ENCODE measurements around the gene TNFRSF9.
"Not testable (repeated sequence)": the region's sequence is repeated elsewhere in the genome, so short reads cannot be mapped to it uniquely, and the experiment has no call there.

The TNFRSF9 gene

DNA sequence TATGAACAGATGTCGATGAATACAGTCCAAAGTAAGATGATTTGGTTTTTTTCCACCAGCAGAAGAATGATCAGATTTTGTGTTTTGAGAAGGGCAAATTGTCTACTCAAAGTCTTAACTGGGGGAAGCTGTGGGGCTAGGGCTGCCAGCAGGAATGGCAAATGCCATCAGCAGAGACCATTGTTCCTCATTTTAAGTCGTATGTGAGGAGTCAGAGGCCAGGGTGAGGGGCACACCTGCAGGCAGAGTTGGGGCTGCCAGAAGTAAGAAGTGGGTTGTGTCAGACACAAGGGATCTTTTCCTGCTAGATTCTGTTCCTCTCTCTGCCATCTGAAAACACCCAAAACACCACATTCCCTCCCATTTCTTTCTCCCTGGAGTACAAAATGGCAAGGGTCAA is 29.6 kb upstream of the TNFRSF9 start:
- DNase-seq (ENCODE audit: low read depth): no peak
- no peak overlapping the region for H3K4me3 ChIP-seq (ENCODE audit: control insufficient read depth, low read depth, low read length)
- TF ChIP-seq, protein P1, sequence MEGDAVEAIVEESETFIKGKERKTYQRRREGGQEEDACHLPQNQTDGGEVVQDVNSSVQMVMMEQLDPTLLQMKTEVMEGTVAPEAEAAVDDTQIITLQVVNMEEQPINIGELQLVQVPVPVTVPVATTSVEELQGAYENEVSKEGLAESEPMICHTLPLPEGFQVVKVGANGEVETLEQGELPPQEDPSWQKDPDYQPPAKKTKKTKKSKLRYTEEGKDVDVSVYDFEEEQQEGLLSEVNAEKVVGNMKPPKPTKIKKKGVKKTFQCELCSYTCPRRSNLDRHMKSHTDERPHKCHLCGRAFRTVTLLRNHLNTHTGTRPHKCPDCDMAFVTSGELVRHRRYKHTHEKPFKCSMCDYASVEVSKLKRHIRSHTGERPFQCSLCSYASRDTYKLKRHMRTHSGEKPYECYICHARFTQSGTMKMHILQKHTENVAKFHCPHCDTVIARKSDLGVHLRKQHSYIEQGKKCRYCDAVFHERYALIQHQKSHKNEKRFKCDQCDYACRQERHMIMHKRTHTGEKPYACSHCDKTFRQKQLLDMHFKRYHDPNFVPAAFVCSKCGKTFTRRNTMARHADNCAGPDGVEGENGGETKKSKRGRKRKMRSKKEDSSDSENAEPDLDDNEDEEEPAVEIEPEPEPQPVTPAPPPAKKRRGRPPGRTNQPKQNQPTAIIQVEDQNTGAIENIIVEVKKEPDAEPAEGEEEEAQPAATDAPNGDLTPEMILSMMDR (IDR thresholded peaks at IDR 0.05; ENCODE audit: control insufficient read depth, insufficient read depth, low read depth, low read length, missing control alignments): no peak

- TF ChIP-seq, protein P1 (IDR thresholded peaks at IDR 0.05; ENCODE audit: control insufficient read depth, insufficient read depth, low read depth, low read length, missing control alignments): no peak
- no peak overlapping the region for H3K4me3 ChIP-seq (ENCODE audit: control insufficient read depth, low read depth, low read length)
- DNase-seq (ENCODE audit: low read depth): no peak
Measured at GRCh38 chr1:7967651-7968050, 27.0 kb upstream of the TNFRSF9 start.

DNA sequence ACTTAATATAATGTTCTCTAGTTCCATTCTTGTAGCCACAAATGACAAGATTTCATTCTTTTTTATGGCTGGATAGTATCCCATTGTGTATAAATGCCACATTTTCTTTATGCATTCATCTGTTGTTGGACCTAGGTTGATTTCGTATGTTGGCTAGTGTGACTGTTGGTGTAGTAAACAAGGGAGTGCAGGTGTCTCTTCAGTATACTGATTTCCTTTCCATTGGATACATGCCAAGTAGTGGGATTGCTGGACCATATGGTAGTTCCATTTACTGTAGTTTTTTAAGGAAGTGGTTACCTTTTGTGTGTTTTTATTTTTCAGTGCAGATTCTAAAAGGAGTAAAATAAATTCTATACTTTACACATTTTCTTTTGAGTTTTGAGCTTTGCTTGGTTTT is 26.6 kb upstream of the TNFRSF9 start:
- no peak for DNase-seq (ENCODE audit: low read depth)
- no peak overlapping the region for H3K4me3 ChIP-seq (ENCODE audit: control insufficient read depth, low read depth, low read length)
- TF ChIP-seq, protein P1 (IDR thresholded peaks at IDR 0.05; ENCODE audit: control insufficient read depth, insufficient read depth, low read depth, low read length, missing control alignments): no peak

DNA sequence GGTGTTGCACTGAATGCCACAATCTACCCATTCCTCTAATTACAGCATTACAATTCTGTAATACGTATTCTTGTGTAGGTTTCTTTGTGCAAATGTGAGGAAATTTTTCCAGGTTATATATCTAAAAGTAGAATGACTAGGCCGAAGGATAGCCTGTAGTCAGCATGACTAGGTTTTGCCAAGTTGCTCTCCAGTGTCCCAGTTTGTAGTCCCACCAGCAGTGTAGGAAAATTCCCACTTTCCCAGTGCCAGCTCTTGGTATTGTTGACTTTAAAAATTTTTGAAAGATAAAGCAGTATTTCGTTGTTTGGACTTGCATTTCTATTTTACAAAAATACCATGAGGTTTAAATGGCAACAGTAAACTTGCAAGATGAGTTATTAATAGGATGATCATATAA is 23.8 kb upstream of the TNFRSF9 start:
- H3K4me3 ChIP-seq (ENCODE audit: control insufficient read depth, low read depth, low read length): no peak overlapping the region
- no peak for DNase-seq (ENCODE audit: low read depth)
- TF ChIP-seq, protein P1 (IDR thresholded peaks at IDR 0.05; ENCODE audit: control insufficient read depth, insufficient read depth, low read depth, low read length, missing control alignments): no peak

DNA sequence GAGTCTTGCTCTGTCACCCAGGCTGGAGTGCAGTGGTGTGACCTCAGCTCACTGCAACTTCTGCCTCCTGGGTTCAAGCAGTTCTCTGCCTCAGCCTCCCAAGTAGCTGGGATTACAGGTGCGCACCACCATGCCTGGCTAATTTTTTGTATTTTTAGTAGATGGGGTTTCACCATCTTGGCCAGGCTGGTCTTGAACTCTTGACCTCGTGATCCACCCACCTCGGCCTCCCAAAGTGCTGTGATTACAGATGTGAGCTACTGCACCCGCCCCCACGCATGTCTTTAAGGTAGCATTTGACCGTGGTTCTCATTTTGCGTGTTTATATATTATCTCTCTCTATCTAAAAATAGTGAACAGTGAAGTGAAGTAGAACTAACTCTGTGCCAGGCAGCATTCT is 23.2 kb upstream of the TNFRSF9 start:
- DNase-seq (ENCODE audit: low read depth); H3K4me3 ChIP-seq (ENCODE audit: control insufficient read depth, low read depth, low read length): not testable (repeated sequence)

DNA sequence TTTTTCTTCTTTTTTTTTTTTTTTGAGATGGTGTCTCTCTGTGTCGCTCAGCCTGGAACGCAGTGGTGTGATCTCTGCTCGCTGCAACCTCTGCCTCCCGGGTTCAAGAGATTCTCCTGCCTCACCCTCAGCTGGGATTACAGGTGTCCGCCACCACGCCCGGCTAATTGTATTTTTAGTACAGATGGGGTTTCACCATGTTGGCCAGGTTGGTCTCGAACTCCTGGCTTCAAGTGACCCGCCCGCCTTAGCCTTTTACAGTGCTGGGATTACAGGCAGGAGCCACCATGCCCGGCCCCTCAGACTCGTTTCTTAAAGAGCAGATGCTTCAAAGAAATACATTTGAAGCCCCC is 22.7 kb upstream of the TNFRSF9 start:
- DNase-seq (ENCODE audit: low read depth); H3K4me3 ChIP-seq (ENCODE audit: control insufficient read depth, low read depth, low read length): not testable (repeated sequence)

DNA sequence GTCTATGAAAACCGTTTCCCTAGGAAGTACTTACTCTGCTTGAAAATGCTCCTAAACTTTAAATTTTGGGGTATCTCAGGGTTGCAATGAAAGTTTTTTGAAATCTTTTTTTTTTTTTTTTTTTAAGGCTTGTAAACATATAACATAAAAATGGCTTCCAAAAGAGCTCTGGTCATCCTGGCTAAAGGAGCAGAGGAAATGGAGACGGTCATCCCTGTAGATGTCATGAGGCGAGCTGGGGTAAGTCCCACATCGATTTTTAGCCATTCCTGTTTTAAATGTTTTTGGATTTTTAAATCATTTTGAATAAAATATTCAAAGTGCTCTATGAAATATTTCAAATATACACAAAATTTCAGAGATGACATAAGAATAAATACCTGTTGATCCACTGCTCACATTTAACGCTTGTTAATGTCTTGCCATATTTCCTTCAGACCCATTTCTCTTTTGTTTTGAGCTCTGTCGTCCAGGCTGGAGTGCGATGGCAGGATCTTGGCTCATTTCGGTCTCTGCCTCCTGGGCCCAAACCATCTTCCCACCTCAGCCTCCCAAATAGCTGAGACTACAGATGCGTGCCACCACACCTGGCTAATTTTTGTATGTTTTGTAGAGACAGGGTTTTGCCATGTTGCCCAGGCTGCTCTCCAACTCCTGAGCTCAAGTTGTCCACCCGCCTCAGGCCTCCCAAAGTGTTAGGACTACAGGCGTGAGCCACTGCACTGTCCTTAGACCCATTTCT is 22.2 kb upstream of the TNFRSF9 start:
- peak overlapping the region; percentile 97 for H3K4me3 ChIP-seq (ENCODE audit: control insufficient read depth, low read depth, low read length)
- TF ChIP-seq, protein P1 (IDR thresholded peaks at IDR 0.05; ENCODE audit: control insufficient read depth, insufficient read depth, low read depth, low read length, missing control alignments): no peak
- no peak for DNase-seq (ENCODE audit: low read depth)

DNA sequence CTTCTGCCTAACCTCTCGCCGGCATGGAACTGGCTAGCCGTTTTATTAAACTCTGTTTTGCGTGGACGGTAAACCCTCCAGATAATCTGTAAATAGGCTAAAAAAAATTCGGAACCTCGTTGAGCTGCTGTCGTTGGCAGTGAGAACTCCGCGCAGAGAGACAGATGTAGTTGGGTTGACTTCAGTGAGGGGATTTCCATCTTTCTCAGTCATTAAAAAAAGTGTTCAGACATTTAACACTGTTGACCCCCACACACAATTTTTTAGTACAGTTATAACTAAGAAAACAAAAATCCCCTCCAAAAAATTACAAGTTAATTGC is 21.3 kb upstream of the TNFRSF9 start:
- DNase-seq (ENCODE audit: low read depth): no peak
- peak overlapping the region; percentile 97 for H3K4me3 ChIP-seq (ENCODE audit: control insufficient read depth, low read depth, low read length)
- TF ChIP-seq, protein P1 (IDR thresholded peaks at IDR 0.05; ENCODE audit: control insufficient read depth, insufficient read depth, low read depth, low read length, missing control alignments): no peak
